Memory B cell (primary cell): ENCODE measurements around the gene CDH2.

Experiments used
- ATAC-seq: fragments of 150-1000 bp; cut with Tn5 transposase; 2 replicates; pipeline ENCODE4 v1.10.0; 2021; ENCODE audit warnings: low read depth, mild to moderate bottlenecking, moderate library complexity
- DNase-seq, 2 donors: peaks; one replicate each; pipeline ENCODE4 v3.0.0; 2022; ENCODE audit warnings: low spot score in 2 of 2
- H3K27ac Mint-ChIP-seq: one replicate; pipeline ENCODE4 v1.8.0; 2022; ENCODE audit warnings: mild to moderate bottlenecking, moderate library complexity, mixed read lengths
- H3K27me3 Mint-ChIP-seq: one replicate; pipeline ENCODE4 v1.8.0; 2022; ENCODE audit warnings: mixed read lengths
- H3K36me3 Mint-ChIP-seq: one replicate; pipeline ENCODE4 v1.8.0; 2022; ENCODE audit warnings: mild to moderate bottlenecking, mixed read lengths
- H3K4me1 Mint-ChIP-seq: one replicate; pipeline ENCODE4 v1.8.0; 2022; ENCODE audit warnings: mixed read lengths
- H3K4me3 Mint-ChIP-seq: one replicate; pipeline ENCODE4 v1.8.0; 2022; ENCODE audit warnings: mild to moderate bottlenecking, moderate library complexity, mixed read lengths
- H3K9me3 Mint-ChIP-seq: one replicate; pipeline ENCODE4 v1.8.0; 2022; ENCODE audit warnings: mixed read lengths

Gene CDH2

DNA sequence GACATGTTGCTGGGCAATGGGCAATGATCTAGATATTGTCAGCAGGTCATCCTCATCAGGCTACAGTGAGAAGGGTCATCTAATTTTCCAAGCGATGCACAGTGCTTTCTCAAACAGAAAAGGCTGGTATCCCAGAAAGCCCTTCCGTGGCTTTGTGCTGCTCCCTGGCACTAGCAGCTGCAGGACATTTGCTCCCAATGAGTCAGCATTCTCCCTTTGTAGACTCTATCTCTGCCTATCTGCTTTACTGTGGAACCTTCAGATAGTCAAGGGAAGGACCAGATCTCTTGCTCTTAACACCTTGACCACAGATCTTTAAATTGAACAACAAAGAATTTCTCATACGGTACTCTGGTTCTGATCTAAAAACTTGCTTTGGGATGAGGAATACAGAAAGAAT, 101.4 kb downstream of the CDH2 start:
- ATAC-seq (no peak), DNase-seq (no peak)
- Mint-ChIP-seq H3K4me3 (no peak overlapping the region), H3K9me3 (peaks cover 7% of the 10 kb centered on the region), H3K36me3 (no peaks in the 10 kb centered on the region), H3K27ac (no peak overlapping the region), H3K4me1 (no peaks in the 10 kb centered on the region), H3K27me3 (no peaks in the 10 kb centered on the region)

DNA sequence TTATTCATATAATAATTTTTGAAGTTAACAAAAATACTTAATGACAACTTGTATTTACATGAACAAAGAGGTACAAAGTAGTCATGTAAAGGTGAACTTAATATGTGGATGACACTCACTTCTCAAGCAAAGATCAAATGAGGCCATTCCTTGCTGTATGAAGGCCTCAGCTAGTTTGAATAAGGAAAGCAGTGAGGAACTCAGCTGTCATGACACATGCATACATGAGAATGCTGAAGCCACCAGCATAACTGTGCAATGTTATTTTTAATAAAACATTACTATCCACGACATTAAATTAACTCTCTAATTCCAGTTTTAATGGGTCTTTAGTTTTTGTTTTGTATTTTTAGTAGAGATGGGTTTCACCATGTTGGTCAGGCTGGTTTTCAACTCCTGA, 102.9 kb downstream of the CDH2 start:
- Mint-ChIP-seq H3K9me3 (peaks cover 11% of the 10 kb centered on the region), H3K27me3 (no peaks in the 10 kb centered on the region), H3K27ac (no peak overlapping the region), H3K4me3 (no peak overlapping the region), H3K4me1 (no peaks in the 10 kb centered on the region), H3K36me3 (no peaks in the 10 kb centered on the region)
- ATAC-seq (no peak), DNase-seq (no peak)

DNA sequence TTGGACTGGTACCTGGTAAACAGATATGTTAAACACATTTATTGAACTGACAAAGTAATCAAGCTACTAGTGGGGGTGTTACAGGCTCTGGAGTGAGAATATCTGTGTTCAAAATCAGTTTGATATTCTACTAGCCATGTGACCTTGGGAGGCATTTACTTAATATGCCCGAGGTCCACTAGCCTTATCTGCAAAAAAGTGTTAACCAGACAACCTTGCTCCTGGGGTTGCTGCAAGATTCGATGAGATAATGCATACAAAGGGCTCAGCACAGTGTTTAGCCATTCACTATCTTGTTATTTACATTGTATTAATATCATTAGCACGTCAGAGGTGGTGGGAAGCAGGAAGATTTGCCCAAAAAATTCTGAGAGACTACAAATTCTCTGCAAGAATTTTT, 103.3 kb downstream of the CDH2 start:
- ATAC-seq (no peak), DNase-seq (no peak)
- H3K27ac Mint-ChIP-seq = no peak overlapping the region
- H3K27me3 Mint-ChIP-seq = no peaks in the 10 kb centered on the region
- peaks cover 11% of the 10 kb centered on the region for H3K9me3 Mint-ChIP-seq
- H3K36me3 Mint-ChIP-seq = no peaks in the 10 kb centered on the region
- no peak overlapping the region for H3K4me3 Mint-ChIP-seq
- no peaks in the 10 kb centered on the region for H3K4me1 Mint-ChIP-seq

DNA sequence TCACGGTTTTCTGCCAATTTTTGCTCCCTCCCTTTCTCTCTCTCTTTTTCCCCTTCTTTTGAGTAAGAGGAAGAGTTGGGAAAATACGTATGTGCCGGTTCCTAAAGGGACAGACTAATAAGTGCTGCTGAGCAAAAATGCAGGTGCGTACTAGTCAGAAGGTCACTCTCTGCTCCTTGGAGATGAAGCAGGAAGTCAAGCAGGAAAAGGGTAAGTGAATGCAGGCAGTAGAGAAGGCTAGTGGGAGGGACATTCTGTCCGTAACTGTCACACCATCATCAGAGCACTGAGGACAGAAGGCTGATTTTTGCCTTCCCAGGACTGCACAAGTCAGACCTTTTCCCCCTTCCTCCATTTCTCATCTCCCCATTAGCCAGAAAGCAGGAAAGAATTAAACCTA, 105.7 kb downstream of the CDH2 start:
- no peak for DNase-seq
- no peaks in the 10 kb centered on the region for H3K4me1 Mint-ChIP-seq
- no peak for ATAC-seq

DNA sequence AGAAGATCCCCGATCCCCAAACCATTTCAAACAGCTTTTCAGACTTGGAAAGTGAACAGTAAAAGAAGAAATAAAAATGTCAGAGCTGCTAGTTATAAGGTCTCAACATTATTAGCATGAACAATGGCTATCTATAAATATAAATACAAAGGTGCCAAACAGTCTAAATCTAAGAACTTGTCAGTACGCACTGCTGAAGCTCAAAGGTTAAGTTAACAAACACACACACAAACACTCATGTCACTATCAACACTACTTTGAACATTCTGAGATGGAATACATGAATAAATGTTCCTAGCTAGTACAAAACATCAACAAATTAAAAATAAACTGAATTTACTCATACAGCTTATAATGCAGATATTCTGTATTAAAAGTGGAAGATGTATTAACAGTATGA, 108.7 kb downstream of the CDH2 start:
- H3K27me3 Mint-ChIP-seq = no peaks in the 10 kb centered on the region

More for the DNA sequence above, 105.7 kb downstream of the CDH2 start:
- peaks cover 11% of the 10 kb centered on the region for H3K9me3 Mint-ChIP-seq
- H3K27me3 Mint-ChIP-seq = no peaks in the 10 kb centered on the region
- no peak overlapping the region for H3K27ac Mint-ChIP-seq
- H3K36me3 Mint-ChIP-seq = no peaks in the 10 kb centered on the region
- H3K4me3 Mint-ChIP-seq = no peak overlapping the region

DNA sequence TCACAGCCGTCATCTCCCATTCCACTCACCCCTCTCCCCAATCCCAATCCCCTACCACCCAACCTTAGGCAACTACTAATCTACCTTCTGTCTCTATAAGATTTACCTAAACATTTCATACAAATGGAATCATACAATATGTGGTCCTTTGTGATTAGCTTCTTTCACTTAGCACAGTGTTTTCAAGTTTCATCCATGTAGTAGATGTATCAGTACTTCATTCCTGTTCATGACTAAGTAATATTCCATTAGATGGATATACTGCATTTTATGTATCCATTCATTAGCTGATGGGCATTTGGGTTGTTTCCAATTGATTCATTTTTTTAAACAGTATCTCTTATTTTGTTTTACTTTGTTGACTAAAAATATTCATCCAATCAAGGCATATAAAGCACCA, 109.6 kb downstream of the CDH2 start:
- no peaks in the 10 kb centered on the region for H3K36me3 Mint-ChIP-seq

More for the DNA sequence above, 108.7 kb downstream of the CDH2 start:
- Mint-ChIP-seq H3K36me3 (no peaks in the 10 kb centered on the region), H3K27ac (no peak overlapping the region), H3K4me3 (no peak overlapping the region), H3K4me1 (no peaks in the 10 kb centered on the region), H3K9me3 (peaks cover 11% of the 10 kb centered on the region)
- ATAC-seq (no peak), DNase-seq (no peak)

DNA sequence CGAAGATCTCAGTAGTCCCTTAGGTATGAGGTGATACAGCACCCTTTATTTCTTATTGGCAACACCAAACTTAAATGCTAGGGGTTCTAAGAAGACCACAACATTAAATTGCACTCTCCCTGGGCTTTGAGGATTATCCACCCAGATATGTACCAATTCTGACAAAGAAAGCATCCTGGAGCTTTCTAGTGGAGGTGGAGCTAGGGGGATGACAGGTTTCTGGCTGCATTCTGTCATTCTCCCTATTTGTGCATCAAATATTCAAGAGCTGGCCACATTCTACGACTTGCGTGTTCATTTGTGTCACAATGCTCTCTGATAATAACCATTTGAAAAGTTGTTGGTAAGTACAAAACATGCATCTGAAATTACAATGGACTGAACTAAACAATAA, 111.1 kb downstream of the CDH2 start:
- Mint-ChIP-seq H3K27me3 (no peaks in the 10 kb centered on the region), H3K4me1 (no peaks in the 10 kb centered on the region), H3K9me3 (peaks cover 5% of the 10 kb centered on the region), H3K4me3 (no peak overlapping the region), H3K27ac (no peak overlapping the region), H3K36me3 (no peaks in the 10 kb centered on the region)
- no peak for DNase-seq
- ATAC-seq = no peak

More for the DNA sequence above, 109.6 kb downstream of the CDH2 start:
- ATAC-seq (no peak), DNase-seq (no peak)
- no peaks in the 10 kb centered on the region for H3K4me1 Mint-ChIP-seq
- H3K27me3 Mint-ChIP-seq = no peaks in the 10 kb centered on the region
- H3K4me3 Mint-ChIP-seq = no peak overlapping the region
- H3K27ac Mint-ChIP-seq = no peak overlapping the region
- H3K9me3 Mint-ChIP-seq = peaks cover 11% of the 10 kb centered on the region

DNA sequence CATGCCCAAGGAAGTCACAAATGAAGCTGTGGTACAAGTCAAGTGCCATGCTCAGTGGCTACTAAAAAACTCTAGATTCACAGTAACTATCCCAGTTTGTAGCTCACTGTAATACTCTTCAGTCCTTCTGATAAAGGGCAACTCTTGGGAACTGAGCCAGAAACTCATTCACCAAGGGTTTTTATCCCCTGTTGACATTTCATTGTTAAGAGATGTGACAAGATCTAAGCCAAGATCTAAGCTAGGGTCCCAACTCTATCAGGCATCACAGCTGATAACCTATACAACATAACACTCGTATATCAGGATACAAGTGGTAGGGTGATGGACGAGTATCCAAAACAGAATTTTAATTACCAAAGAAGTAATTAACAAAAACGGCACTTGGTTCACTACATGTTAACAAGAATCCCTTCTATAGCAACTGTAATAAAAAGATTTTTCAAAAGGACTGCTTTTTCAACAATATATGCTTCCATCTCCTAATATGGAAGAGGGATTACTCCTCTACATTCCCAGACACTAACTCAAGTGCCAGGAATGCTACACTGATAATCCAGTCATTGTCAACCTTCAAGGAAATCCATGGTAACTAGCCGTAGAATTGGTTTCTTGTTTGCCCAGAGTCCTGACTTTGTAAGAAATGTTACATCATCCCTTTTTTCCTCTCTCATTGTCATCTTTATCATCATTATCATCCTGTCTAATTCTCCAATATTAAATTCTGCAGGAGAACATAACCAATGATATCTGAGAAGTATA, 111.7 kb downstream of the CDH2 start:
- Mint-ChIP-seq H3K4me1 (no peaks in the 10 kb centered on the region), H3K9me3 (peaks cover 1% of the 10 kb centered on the region), H3K4me3 (no peak overlapping the region), H3K36me3 (no peaks in the 10 kb centered on the region), H3K27me3 (no peaks in the 10 kb centered on the region), H3K27ac (no peak overlapping the region)
- DNase-seq (no peak), ATAC-seq (no peak)

DNA sequence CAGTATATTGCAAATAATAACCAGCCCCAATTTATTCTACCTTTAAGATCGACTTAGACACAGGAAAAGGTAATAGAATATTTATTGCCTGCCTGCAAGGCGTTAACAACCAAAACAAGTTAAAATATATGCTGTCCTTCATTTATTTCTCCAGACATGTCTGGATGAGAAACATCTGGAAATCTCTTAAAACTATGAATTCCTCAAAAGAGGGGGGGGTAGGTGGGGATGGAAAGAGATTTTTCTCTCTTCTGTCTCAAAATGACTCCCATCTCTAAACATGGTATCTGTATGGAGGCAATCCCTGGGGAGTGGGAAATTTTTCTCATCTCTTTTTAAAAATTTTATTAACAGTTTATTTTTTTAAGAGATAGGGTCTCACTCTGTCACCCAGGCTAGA, 113.0 kb downstream of the CDH2 start:
- H3K27ac Mint-ChIP-seq = no peak overlapping the region
- no peaks in the 10 kb centered on the region for H3K36me3 Mint-ChIP-seq
- no peaks in the 10 kb centered on the region for H3K4me1 Mint-ChIP-seq
- H3K9me3 Mint-ChIP-seq = peaks cover 4% of the 10 kb centered on the region
- ATAC-seq = no peak
- H3K27me3 Mint-ChIP-seq = no peaks in the 10 kb centered on the region
- no peak for DNase-seq
- H3K4me3 Mint-ChIP-seq = no peak overlapping the region

DNA sequence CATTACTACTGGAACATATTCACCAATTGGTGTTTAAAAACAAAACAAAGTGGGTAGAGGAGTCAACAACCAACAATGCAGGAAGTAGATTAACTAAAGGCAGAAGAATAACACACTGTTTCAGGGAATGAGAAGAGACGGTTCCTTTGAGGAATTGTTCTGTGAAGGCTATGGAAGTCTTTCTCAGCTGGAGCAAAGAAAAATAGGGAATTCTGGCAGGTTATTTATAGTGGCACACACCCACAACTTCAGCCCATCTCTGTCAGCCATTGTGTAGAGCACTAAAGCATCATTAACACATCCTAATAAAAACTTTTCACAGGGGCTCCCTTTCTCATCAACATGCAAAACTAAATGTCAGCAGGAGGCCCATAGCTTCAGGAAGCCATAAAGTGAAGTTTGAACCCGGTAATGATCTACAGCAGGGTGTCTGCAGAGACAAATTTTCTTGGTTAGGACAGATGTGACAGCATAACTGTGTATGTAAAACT, 113.6 kb downstream of the CDH2 start:
- Mint-ChIP-seq H3K27ac (no peak overlapping the region), H3K4me1 (no peaks in the 10 kb centered on the region), H3K27me3 (no peaks in the 10 kb centered on the region), H3K9me3 (peaks cover 4% of the 10 kb centered on the region), H3K4me3 (no peak overlapping the region), H3K36me3 (no peaks in the 10 kb centered on the region)
- DNase-seq (no peak), ATAC-seq (no peak)

DNA sequence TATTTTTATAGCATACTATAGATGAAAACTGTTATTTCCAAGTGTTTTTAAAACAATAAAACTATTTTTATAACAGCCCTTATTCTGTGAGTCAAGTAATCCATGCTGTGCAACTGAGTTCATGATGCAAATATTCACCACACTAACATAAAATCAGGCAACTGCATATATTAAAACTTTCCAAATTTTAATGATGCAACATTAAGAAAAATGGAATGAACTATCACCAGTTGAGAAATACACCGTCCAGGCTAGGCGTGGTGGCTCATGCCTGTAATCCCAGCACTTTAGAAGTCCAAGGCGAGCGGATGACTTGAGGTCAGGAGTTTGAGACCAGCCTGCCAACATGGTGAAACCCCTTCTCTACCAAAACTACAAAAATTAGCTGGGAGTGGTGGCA, 114.5 kb downstream of the CDH2 start:
- DNase-seq (no peak), ATAC-seq (no peak)
- Mint-ChIP-seq H3K4me3 (no peak overlapping the region), H3K9me3 (peaks cover 4% of the 10 kb centered on the region), H3K4me1 (no peaks in the 10 kb centered on the region), H3K27ac (no peak overlapping the region), H3K27me3 (no peaks in the 10 kb centered on the region), H3K36me3 (no peaks in the 10 kb centered on the region)

DNA sequence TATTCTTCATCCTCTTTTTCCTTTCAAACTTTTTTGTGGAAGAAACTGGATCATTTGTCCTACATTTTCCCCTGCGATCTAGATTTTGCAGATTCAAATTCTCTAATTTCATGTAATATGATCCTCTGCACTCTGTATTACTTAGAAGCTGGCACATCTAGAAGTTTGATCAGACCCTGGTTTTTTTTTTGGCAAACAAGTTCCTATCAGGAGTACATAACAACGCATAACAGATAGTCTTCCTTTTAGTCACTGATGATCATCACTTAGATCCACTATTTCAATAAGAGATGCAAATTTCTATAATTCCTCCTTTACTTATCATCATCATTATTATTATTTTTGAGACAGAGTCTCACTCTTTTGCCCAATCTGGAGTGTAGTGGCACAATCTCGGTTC, 117.1 kb downstream of the CDH2 start:
- H3K27ac Mint-ChIP-seq = no peak overlapping the region
- DNase-seq (no peak), ATAC-seq (no peak)
- no peaks in the 10 kb centered on the region for H3K27me3 Mint-ChIP-seq
- H3K4me3 Mint-ChIP-seq = no peak overlapping the region
- no peaks in the 10 kb centered on the region for H3K4me1 Mint-ChIP-seq
- peaks cover 5% of the 10 kb centered on the region for H3K9me3 Mint-ChIP-seq
- H3K36me3 Mint-ChIP-seq = no peaks in the 10 kb centered on the region

DNA sequence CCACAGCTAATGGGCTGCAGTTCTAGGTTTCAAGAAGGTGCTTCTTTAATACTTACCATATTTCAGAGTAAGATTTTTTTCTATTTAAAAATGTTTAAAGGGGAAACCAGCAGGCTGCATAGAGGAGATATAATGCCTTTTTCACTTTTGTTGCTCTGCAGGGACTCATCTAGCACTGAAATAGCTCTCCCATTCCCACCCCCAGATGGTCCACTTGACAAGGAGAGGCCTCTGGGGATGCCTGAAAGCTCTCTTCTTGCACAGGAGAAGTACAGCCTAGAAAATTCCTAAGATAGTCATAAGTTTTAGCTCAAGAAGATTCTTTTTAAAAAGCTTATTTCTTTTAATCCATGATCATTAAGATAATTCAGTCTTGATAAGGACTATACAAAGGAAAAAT, 126.4 kb downstream of the CDH2 start:
- DNase-seq = no peak
- Mint-ChIP-seq H3K27ac (no peak overlapping the region), H3K27me3 (no peaks in the 10 kb centered on the region)

DNA sequence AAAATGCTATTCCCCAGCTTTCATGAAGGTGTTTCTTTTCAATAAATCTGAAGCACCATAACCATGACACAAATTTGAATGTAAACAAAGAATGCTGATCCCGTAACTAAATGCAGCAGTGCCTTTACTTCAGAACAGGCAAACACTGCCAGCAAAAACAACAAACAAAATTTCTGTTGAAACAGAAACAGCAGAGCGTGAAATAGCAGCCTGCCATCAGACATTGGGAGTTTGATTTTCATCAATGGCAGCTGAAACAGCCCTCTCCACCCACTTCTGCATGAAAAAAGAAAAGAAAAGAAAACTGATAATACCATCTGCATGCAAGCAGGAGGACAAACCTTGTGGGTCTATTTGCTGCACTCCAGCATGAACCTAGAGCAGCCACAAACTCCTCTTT, 128.3 kb downstream of the CDH2 start:
- no peak for DNase-seq
- no peak overlapping the region for H3K4me3 Mint-ChIP-seq
- H3K4me1 Mint-ChIP-seq = no peaks in the 10 kb centered on the region
- ATAC-seq = no peak
- H3K27ac Mint-ChIP-seq = no peak overlapping the region
- H3K36me3 Mint-ChIP-seq = no peaks in the 10 kb centered on the region
- no peaks in the 10 kb centered on the region for H3K27me3 Mint-ChIP-seq
- no peaks in the 10 kb centered on the region for H3K9me3 Mint-ChIP-seq

More for the DNA sequence above, 126.4 kb downstream of the CDH2 start:
- no peak for ATAC-seq
- Mint-ChIP-seq H3K36me3 (no peaks in the 10 kb centered on the region), H3K4me3 (no peak overlapping the region), H3K9me3 (peaks cover 1% of the 10 kb centered on the region), H3K4me1 (no peaks in the 10 kb centered on the region)

DNA sequence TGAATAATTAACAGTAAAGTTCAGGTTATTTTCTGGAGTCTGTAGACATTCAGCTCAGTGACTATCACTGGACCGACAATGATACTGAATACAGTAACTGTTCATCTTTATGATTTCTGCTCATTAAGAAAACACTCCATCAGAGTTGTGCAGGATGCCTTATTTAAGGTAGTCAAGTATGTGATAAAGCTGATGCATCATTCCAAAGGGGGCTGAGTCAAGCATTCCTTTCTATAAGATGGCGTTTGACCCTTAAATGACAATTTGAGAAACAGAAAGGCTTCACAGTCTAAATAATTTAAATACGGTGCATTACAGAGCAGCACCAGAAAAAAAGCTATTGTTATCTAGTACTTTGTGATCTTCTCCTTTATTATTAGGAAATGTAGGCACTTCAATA, 131.1 kb downstream of the CDH2 start:
- no peak for ATAC-seq
- H3K9me3 Mint-ChIP-seq = no peaks in the 10 kb centered on the region
- H3K4me3 Mint-ChIP-seq = no peak overlapping the region
- H3K4me1 Mint-ChIP-seq = no peaks in the 10 kb centered on the region
- no peaks in the 10 kb centered on the region for H3K27me3 Mint-ChIP-seq
- DNase-seq = no peak
- no peaks in the 10 kb centered on the region for H3K36me3 Mint-ChIP-seq
- no peak overlapping the region for H3K27ac Mint-ChIP-seq
